IPS-20b (cell line): ENCODE results near the gene GLIS1.

Experiments used
- H3K27ac ChIP-seq: one replicate; pipeline ENCODE4 v1.5.1; 2013; ENCODE audit warnings: low read length
- H3K27me3 ChIP-seq: 2 replicates; pipeline ENCODE4 v1.6.1; 2013; ENCODE audit warnings: mild to moderate bottlenecking, low read length, inconsistent platforms; ENCODE audit not compliant: insufficient read depth
- H3K36me3 ChIP-seq: 2 replicates; pipeline ENCODE4 v1.6.1; 2013; ENCODE audit warnings: low read depth, mild to moderate bottlenecking, inconsistent platforms, low read length, moderate library complexity; ENCODE audit not compliant: insufficient read depth
- H3K4me1 ChIP-seq: 2 replicates; pipeline ENCODE4 v1.6.1; 2013; ENCODE audit warnings: mild to moderate bottlenecking, control low read depth, inconsistent platforms, low read length, moderate library complexity; ENCODE audit not compliant: insufficient read depth
- H3K4me3 ChIP-seq: 2 replicates; pipeline ENCODE4 v1.5.1; 2013; ENCODE audit warnings: mild to moderate bottlenecking, low read length, inconsistent platforms
- H3K9ac ChIP-seq: 2 replicates; pipeline ENCODE4 v1.6.1; 2013; ENCODE audit warnings: low read depth, mild to moderate bottlenecking, inconsistent platforms, low read length, moderate library complexity
- H3K9me3 ChIP-seq: 2 replicates; pipeline ENCODE4 v1.6.1; 2013; ENCODE audit warnings: mild to moderate bottlenecking, low read depth, low read length, inconsistent platforms; ENCODE audit not compliant: insufficient read depth

The GLIS1 gene

DNA sequence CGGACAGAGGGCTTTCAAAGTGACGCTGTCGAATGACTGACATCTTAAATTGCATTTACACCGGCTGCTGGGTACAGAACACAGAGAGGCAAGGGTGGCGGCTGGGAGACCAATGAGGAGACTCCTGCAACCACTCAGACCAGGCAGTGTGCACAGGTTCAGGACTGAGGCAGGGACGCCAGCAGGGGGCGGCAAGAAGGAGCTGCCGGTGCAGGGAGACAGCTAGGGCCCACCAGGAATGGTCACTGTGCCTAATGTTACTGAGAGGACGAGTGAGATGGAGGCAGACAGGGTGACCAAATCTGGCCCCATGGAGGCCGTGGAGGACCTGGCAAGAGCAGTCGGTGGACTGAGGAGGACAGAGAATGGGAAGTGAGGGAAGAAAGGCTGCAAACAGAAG, 23.5 kb downstream of the GLIS1 start:
- no peaks in the 10 kb centered on the region for H3K9me3 ChIP-seq
- H3K27me3 ChIP-seq: no peaks in the 10 kb centered on the region
- H3K9ac ChIP-seq: no peak overlapping the region
- no peaks in the 10 kb centered on the region for H3K4me1 ChIP-seq
- H3K27ac ChIP-seq: no peak overlapping the region
- H3K36me3 ChIP-seq: no peaks in the 10 kb centered on the region
- H3K4me3 ChIP-seq: no peak overlapping the region

DNA sequence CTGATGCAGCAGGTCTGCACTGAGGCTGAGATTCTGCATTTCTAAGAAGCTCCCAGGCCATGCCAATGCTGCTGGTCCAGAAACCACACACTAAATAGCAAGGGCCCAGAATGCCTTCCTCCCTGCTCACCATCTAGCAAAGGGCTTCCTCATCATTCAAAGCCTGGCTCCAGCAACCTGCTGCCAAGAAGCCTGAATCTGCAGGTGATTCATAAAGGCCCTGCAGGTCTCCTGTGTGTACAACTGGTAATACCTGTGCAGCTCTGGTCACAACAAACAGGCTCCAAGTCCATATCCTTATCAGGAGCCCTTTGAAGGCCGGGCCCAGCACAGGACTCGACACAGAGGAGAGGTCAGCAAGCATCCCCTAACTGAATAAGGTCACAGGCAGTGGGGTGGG, 26.7 kb downstream of the GLIS1 start:
- H3K27ac ChIP-seq: no peak overlapping the region

DNA sequence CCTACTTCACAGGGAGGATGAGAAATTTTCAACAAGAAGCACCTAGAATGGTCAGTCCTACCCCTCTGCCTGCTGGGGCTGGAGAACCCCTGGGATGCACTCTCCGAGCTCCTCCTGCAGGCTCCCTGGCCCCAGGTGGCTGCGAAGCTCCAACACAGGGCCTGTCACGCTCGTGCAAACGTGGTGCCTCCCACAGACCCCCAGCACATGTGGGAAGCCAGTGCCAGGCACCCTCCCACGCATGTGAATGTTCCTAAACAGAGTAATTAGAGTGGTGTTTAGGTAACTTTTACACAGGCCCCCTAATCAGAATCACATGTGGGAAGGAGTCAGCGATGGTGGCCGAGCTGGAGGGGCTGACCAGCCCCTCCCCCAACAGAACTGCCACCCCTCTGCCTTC, 28.4 kb downstream of the GLIS1 start:
- H3K9me3 ChIP-seq: no peaks in the 10 kb centered on the region
- H3K4me1 ChIP-seq: peaks cover 16% of the 10 kb centered on the region
- no peak overlapping the region for H3K9ac ChIP-seq
- no peaks in the 10 kb centered on the region for H3K36me3 ChIP-seq
- no peaks in the 10 kb centered on the region for H3K27me3 ChIP-seq
- H3K27ac ChIP-seq: no peak overlapping the region
- H3K4me3 ChIP-seq: no peak overlapping the region

More for the DNA sequence above, 26.7 kb downstream of the GLIS1 start:
- no peaks in the 10 kb centered on the region for H3K9me3 ChIP-seq
- no peak overlapping the region for H3K9ac ChIP-seq
- no peak overlapping the region for H3K4me3 ChIP-seq
- no peaks in the 10 kb centered on the region for H3K4me1 ChIP-seq
- no peaks in the 10 kb centered on the region for H3K27me3 ChIP-seq
- no peaks in the 10 kb centered on the region for H3K36me3 ChIP-seq

DNA sequence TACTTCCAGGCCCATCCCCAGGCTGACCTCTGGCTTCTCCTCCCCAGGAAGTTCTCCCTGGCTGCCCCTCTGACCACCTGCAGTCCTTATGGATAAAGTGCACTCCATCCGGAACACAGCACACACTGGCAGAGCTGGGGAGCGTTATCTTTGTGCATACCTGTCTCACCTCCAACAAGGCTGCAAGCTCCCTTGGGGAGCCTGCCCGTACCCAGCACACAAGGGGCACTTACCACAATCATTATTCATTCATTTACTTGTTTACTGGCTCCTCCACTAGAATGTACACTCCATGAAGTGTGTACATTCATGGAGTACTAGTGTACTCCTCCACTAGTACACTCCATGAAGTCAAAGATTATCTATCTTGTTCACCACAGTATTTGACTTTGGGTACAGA, 30.3 kb downstream of the GLIS1 start:
- Histone ChIP-seq H3K4me3 (no peak overlapping the region), H3K27me3 (no peaks in the 10 kb centered on the region), H3K27ac (no peak overlapping the region), H3K36me3 (no peaks in the 10 kb centered on the region), H3K4me1 (peaks cover 34% of the 10 kb centered on the region), H3K9me3 (no peaks in the 10 kb centered on the region), H3K9ac (no peak overlapping the region)

DNA sequence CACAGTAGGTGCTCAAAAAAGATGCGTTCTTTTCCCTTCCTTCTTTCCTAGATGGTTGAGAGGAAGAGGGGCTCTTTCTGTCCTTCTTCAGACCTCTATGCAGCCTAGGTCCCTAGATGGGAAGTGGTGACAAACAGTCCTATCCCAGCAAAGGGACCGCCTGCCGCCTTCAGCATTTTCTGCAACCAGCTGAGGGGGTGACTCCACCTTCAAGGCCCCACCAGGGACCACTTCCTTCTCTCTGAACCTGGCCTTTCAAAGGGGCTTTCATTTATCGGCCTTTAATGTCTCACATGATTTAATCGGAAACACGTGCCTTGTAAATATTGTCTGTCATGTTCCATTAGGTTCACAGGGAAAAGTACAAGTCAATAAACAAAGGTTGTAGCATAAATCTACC, 32.6 kb downstream of the GLIS1 start:
- no peaks in the 10 kb centered on the region for H3K9me3 ChIP-seq
- H3K27ac ChIP-seq: no peak overlapping the region
- peak overlapping the region; percentile 7; the same call in 1 of the 2 replicates for H3K9ac ChIP-seq
- H3K27me3 ChIP-seq: no peaks in the 10 kb centered on the region
- H3K4me3 ChIP-seq: no peak overlapping the region
- H3K4me1 ChIP-seq: peaks cover 34% of the 10 kb centered on the region
- no peaks in the 10 kb centered on the region for H3K36me3 ChIP-seq

DNA sequence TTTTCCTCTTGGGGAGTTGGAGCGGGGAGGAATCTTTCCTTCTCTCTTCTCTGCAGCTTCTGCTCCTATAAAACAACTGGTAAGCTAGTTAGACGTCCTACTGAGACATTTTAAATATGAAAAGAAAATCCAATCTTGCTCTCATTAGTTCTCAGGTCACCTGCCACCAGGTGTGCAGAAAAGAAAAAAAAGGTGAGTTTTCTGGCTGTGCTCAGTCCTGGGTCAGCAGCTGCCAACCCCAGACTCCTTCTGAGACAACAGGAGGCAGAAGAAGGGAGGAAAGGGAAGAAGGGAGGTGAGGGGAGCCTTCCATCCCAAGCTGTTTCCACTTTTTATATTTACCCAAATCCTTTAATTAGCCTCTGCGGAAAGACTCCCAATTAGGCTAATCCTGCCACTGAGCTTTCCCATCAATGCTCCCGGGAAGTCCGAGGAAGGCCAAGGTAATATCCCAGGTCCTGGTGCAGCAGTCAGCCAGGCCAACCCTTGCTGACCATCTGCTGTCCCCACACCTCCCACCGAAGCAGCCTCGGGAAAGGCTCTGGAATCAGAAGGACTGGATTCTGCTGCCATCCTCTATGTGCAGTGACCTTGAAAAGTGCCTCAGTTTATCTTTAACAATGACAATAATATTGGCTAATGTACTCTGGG, 33.4 kb downstream of the GLIS1 start:
- Histone ChIP-seq H3K9ac (peak overlapping the region; percentile 50; the same call in 1 of the 2 replicates), H3K9me3 (no peaks in the 10 kb centered on the region), H3K36me3 (no peaks in the 10 kb centered on the region), H3K27me3 (no peaks in the 10 kb centered on the region), H3K4me1 (peaks cover 34% of the 10 kb centered on the region), H3K27ac (peak overlapping the region; percentile 64), H3K4me3 (peak overlapping the region; percentile 52; the same call in 1 of the 2 replicates)

DNA sequence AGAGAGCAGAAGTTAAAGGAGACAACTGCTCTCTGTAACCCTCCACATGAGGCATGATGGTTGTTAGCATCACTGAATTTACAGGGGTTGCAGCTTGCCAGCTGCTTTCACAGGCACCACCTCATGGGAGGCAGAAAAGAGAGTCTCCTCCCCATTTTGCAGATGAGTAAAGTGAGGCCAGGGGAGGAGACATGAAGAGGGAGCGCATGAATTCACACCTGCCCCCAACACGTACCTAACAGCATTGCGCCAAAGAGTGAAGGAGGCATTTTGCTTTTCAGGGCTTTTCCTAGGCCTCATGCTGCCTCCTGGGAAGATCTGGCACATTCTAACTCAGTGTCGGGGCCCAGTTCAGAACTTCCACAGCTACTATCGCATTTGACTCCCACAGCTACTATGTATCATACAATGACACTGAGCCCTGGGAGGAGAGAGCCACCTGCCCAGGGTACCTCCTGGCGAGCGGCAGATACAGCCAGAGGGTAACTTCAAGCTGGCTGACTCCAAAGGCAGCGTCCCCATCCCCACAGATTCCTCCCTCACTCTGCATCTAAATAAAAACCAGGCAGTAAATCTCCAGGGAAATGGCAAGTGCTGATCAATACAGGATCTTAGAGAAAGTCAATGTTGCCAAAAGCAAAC, 34.0 kb downstream of the GLIS1 start:
- Histone ChIP-seq H3K4me3 (peak overlapping the region; percentile 52; the same call in 1 of the 2 replicates), H3K9ac (peak overlapping the region; percentile 50; the same call in 1 of the 2 replicates), H3K27ac (peak overlapping the region; percentile 64), H3K9me3 (no peaks in the 10 kb centered on the region), H3K36me3 (no peaks in the 10 kb centered on the region), H3K4me1 (peaks cover 34% of the 10 kb centered on the region), H3K27me3 (no peaks in the 10 kb centered on the region)

DNA sequence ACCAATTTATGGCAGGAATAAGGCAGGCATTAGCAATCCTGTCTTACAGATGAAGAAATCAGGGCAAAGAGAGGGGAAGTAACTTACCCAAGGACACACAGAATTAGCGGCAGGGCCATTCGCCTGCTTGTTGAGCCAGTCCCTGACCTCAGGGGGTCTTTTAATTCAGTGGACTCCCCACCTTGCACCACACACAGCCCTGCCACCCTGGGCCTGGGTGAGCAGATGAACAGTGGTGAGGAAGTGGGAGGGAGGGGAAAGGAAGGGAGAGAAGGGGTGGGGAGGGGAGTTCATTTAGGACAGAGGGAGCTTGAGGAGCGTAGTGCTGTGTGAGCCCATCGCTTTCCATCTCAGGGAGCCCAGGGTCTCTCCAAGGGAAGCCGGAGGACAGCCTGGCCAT, 34.7 kb downstream of the GLIS1 start:
- Histone ChIP-seq H3K4me3 (peak overlapping the region; percentile 52; the same call in 1 of the 2 replicates), H3K4me1 (peaks cover 34% of the 10 kb centered on the region), H3K9ac (peak overlapping the region; percentile 50; the same call in 1 of the 2 replicates), H3K27me3 (no peaks in the 10 kb centered on the region), H3K36me3 (no peaks in the 10 kb centered on the region), H3K9me3 (no peaks in the 10 kb centered on the region), H3K27ac (no peak overlapping the region)

DNA sequence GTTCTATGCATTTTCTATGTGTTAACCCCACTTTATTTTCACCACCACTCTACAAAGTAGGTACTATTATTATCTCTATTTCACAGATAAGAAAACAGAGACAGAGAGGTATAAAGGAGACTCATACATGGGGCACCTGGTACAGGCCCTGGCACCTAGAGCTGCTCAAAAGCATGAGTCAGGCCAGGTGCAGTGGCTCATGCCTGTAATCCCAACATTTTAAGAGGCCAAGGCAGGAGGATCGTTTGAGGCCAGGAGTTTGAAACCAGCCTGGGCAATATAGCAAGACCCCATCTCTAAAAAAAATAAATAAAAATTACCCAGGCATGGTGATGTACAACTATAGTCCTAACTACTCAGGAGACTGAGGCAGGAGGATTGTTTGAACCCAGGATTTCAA, 35.8 kb downstream of the GLIS1 start:
- H3K27me3 ChIP-seq: no peaks in the 10 kb centered on the region
- H3K27ac ChIP-seq: no peak overlapping the region
- no peak overlapping the region for H3K4me3 ChIP-seq
- H3K4me1 ChIP-seq: peaks cover 34% of the 10 kb centered on the region
- H3K9ac ChIP-seq: no peak overlapping the region
- H3K36me3 ChIP-seq: no peaks in the 10 kb centered on the region
- no peaks in the 10 kb centered on the region for H3K9me3 ChIP-seq

DNA sequence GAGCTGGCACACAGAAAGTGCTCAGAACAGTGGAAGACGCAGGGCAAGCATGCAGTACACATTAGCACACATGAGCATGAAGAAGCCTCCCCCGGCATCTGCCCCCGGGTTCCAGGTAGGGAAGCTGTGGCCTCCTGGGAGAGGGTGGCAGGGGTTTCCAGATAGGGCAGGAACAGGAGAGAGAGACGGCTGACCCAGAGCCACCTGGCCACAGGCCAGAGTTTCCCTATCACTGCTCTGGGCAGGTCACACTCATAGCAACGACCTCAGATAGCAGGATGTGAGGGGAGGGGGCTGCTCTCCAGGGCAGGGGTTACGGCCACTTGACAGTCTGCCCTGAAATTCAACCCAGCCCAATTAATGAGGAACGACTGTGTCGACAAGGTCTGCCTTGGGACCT, 36.6 kb downstream of the GLIS1 start:
- no peaks in the 10 kb centered on the region for H3K9me3 ChIP-seq

DNA sequence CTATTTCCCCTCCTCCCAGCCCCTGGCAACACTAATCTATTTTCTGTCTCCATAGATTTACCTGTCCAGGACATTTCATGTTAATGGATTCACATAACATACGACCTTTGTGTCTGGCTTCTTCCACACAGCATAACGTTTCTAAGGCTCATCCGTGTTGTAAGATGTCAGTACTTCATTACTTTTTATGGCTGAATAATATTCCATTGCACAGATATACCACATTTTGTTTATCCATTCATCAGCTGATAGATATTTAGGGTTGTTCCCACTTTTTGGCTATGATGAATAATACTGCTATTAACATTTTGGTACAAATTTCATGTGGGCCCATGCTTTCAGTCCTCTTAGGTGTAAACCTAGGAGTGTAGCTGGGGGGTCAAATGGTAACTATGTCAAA, 38.2 kb downstream of the GLIS1 start:
- H3K36me3 ChIP-seq: no peaks in the 10 kb centered on the region
- no peaks in the 10 kb centered on the region for H3K27me3 ChIP-seq

More for the DNA sequence above, 36.6 kb downstream of the GLIS1 start:
- no peak overlapping the region for H3K27ac ChIP-seq
- H3K4me3 ChIP-seq: no peak overlapping the region
- peaks cover 34% of the 10 kb centered on the region for H3K4me1 ChIP-seq
- no peaks in the 10 kb centered on the region for H3K27me3 ChIP-seq
- no peaks in the 10 kb centered on the region for H3K36me3 ChIP-seq
- H3K9ac ChIP-seq: no peak overlapping the region

DNA sequence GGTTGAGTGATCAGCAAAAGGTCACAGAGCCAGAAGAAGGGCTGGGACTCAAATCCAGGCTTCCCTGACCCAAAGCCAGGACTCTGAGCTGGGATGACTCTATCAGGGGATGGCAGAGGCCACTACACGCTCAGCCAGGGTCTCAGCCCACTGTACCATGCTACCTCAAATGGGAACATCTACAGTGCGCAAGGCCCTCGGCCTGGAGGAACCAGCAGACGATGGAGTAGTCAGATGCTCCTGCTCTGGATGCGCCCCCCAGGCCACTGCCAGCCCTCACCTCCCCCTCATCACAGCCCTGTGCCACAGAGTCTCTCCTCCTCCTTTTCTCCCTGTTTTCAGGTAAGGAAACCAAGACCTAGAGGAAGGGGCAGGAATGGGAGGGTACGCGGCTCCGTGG, 39.0 kb downstream of the GLIS1 start:
- Histone ChIP-seq H3K27me3 (no peaks in the 10 kb centered on the region), H3K27ac (no peak overlapping the region), H3K9ac (no peak overlapping the region), H3K4me3 (no peak overlapping the region), H3K9me3 (no peaks in the 10 kb centered on the region), H3K4me1 (peaks cover 14% of the 10 kb centered on the region; the same call in 1 of the 2 replicates), H3K36me3 (no peaks in the 10 kb centered on the region)

More for the DNA sequence above, 38.2 kb downstream of the GLIS1 start:
- H3K9ac ChIP-seq: no peak overlapping the region
- peaks cover 21% of the 10 kb centered on the region for H3K4me1 ChIP-seq
- H3K4me3 ChIP-seq: no peak overlapping the region
- no peak overlapping the region for H3K27ac ChIP-seq
- no peaks in the 10 kb centered on the region for H3K9me3 ChIP-seq
